Epithelial cell of prostate (primary cell): Measurements from ENCODE around the gene TMEM201.
"Not testable (repeated sequence)": the region's sequence is repeated elsewhere in the genome, so short reads cannot be mapped to it uniquely, and the experiment has no call there.

Experiments used
- DNase-seq: peaks from one replicate; pipeline ENCODE4 v3.0.0-alpha.2; 2011; ENCODE audit warnings: low read depth, low spot score
- H3K27ac ChIP-seq: fragments of 450-650 bp; 2 replicates; pipeline ENCODE4 v1.5.1; 2017; ENCODE audit warnings: mild to moderate bottlenecking

The TMEM201 gene

GRCh38 chr1:9612871-9613624 is 24.3 kb downstream of the TMEM201 start:
- H3K27ac ChIP-seq, result no peak overlapping the region
- DNase-seq, result no peak

DNA sequence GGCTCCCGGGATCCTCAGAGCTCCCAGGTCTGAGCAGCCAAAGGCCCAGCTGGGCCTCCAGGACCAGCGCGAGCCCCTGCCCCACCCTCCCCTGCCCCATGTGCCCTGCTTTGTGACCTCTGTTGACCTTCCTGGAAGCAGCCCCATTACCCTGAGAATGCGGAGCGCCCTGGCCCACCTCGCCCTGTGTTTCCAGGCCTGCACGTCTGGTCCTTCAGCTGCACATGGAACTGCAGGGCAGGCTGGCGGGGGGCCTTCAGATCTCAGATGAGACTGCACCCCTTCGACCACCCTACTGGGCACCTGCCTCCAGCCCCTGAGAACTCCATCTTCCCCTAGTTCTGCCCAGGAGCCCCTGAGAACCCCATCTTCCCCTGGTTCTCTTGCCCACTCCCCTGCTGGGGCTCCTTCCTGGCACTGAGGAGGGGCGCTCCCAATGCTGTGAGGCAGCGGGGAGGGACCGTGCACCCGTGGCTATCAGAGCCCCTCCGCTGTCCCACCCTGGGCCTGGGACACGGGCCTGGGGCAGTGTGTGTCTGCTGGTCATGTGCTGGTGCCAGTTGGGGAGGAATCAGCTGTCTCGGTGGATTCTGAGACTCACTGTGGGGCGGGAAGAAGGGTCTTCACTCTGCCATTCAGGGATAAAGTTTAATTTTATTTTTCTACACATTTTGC is 25.1 kb downstream of the TMEM201 start:
- no peak for DNase-seq

GRCh38 chr1:9615316-9616063 is 26.8 kb downstream of the TMEM201 start:
- no peak overlapping the region for H3K27ac ChIP-seq
- no peak for DNase-seq

More for the DNA sequence above, 25.1 kb downstream of the TMEM201 start:
- no peak overlapping the region for H3K27ac ChIP-seq

DNA sequence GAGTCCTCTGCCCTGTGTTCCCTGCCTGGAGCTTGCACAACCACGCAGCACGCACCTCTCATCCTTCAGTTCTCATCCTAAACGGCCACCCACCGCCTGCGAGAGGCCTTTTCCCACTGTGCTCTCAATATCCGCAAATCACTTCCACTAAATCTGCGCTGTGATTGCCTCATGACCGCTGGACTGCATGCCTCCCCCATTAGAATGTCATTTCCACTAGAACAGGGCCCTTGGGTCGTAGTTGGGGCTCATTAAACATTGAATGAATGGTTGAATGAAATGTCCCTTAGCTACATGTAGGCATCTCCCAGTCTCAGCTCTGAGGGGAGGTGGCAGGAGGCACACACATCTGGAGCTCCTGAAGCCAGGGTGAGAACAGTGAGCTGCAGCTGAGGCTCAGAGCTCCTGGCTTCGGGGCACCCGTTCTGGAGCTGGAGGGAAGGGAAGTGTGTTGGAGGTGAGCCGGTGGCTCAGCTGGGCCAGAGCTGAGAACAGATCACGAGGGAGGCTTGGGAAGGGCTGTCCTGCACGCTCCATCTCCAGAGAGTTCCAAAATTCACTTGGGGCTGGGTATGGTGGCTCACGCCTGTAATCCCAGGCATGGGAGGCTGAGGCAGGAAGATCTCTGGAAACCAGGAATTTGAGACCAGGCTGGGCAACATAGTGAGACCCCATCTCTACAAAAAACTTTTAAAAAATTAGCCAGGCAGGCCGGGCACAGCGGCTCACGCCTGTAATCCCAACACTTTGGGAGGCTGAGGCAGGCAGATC is 30.4 kb downstream of the TMEM201 start:
- DNase-seq, result no peak
- no peak overlapping the region for H3K27ac ChIP-seq

- DNase-seq, result no peak
- no peak overlapping the region for H3K27ac ChIP-seq
Measured at GRCh38 chr1:9621032-9621431, 32.3 kb downstream of the TMEM201 start.

DNA sequence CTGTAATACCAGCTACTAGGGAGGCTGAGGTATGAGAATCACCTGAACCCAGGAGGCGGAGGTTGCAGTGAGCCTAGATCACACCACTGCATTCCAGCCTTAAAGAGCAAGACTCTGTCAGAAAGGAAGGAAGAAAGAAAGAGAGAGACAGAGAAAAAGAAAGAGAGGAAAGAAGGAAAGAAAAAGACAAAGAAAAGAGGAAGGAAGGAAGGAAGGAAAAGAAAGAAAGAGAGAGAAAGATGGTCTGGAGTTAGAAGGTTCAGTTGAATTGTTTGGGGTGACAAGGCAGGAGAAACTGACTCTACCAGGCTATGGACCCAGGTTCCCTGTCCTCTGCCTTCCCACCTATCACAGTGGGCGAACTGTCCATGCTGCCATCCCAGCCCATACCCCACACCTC is 35.4 kb downstream of the TMEM201 start:
- DNase-seq, result no peak
- no peak overlapping the region for H3K27ac ChIP-seq

GRCh38 chr1:9625030-9625429 is 36.3 kb downstream of the TMEM201 start:
- not testable (repeated sequence) for H3K27ac ChIP-seq, DNase-seq

- no peak for DNase-seq
Measured at GRCh38 chr1:9626201-9626608, 37.5 kb downstream of the TMEM201 start.

GRCh38 chr1:9628541-9629444 is 40.1 kb downstream of the TMEM201 start:
- DNase-seq, result no peak
- no peak overlapping the region for H3K27ac ChIP-seq

More at GRCh38 chr1:9626201-9626608, 37.5 kb downstream of the TMEM201 start:
- H3K27ac ChIP-seq, result no peak overlapping the region

- no peak overlapping the region for H3K27ac ChIP-seq
- DNase-seq, result no peak
Measured at GRCh38 chr1:9629445-9630201, 40.9 kb downstream of the TMEM201 start.

DNA sequence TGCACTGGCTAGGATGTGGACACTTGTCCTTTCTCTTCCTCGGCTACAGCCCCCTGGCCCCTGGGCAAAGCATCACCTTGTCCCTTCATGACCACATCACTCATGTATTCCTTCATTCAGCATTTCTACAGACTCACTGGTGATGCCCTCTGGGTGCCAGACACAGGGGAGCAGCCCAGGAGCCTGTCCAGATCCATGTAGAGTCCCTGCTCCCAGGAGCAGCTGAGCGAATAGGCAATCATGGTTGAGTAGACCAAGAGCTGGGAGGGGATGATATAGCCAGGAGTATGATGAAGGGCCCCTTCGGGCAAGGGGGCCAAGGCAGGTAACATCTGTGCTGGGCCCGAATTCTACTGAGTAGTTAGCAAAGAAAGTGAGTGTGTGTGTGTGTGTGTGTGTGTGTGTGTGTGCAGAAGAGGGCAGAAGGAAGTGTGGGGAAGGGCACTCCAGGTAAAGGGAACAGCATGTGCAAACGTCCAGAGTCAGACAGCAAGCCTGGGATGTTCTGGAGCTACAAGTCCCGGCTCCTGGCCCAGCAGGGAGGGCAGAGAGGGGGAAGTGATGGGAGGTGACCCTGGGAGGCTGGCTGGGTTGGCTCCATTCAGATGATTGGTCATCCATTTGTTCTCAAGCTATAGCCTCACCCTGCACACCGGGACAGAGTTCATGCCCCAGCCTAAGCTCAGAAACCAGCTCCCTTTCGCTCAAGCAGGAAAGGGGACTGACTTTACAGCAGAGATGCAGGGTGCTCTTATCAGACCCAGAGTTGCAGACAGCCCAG is 41.8 kb downstream of the TMEM201 start:
- H3K27ac ChIP-seq, result no peak overlapping the region
- no peak for DNase-seq

GRCh38 chr1:9631613-9632012 is 42.9 kb downstream of the TMEM201 start:
- H3K27ac ChIP-seq, result no peak overlapping the region

GRCh38 chr1:9633493-9633892 is 44.8 kb downstream of the TMEM201 start:
- DNase-seq, result no peak

More at GRCh38 chr1:9631613-9632012, 42.9 kb downstream of the TMEM201 start:
- no peak for DNase-seq

GRCh38 chr1:9634582-9634981 is 45.9 kb downstream of the TMEM201 start:
- DNase-seq, result no peak
- no peak overlapping the region for H3K27ac ChIP-seq

More at GRCh38 chr1:9633493-9633892, 44.8 kb downstream of the TMEM201 start:
- no peak overlapping the region for H3K27ac ChIP-seq

DNA sequence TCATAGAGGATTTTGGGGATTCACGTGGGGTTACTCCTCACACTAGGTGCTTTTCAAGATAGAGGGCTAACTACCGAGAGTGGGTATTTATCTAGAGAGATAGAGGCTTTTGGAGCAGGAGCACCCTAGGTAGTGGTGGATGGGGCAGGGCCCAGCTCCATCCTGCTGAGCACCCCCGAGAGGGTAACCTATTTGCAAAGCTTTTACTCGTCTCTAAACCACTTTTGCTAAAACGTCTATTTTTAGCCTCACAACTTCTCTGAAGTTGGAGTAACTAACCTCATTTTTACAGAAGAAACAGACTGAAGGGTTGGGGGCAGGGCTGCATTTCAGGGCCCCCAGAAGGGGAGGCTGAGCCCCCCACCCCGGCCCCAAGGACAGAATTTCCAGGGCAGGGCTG is 50.5 kb downstream of the TMEM201 start:
- no peak overlapping the region for H3K27ac ChIP-seq
- no peak for DNase-seq

DNA sequence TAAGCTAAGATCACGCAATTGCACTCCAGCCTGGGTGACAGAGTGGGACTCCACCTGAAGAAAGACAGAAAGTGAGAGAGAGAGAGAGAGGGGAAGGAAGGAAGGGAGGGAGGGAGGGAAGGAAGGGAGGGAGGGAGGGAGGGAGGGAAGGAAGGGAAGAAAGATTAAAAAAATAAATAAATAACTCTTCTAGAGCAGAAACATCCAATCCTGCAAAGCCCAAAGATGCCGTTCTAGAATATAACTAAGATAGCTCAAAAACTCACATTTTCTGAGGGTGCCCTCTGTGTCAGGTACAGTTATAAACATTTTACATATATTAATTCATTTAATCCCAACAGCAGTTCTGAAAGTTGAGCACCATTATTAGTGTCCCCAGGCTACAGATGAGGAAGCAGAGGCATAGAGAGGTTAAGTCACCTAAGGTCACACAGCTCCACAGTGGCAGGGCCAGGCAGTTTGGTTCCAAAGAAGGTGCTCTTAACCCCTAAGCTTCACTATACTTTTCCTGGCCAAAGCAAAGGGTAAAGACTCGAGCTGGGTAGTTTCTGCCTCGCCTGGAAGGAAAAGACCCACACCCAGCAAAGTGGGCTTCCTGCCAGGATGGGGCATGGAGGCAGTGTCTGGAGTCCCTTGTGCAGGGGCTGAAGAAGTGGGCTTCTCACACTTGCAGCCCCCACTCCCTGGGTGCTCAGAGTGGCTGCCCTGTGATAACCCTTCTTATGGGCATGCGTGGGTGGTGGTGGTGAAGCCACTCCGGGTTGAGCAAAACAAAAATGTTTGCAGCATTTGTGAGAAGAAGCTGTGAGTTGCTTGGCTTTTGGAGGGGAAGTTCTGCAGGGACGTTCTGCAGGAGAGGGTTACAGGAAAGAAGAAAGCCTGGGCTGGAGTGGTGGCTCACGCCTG is 54.9 kb downstream of the TMEM201 start:
- H3K27ac ChIP-seq, result no peak overlapping the region
- no peak for DNase-seq

DNA sequence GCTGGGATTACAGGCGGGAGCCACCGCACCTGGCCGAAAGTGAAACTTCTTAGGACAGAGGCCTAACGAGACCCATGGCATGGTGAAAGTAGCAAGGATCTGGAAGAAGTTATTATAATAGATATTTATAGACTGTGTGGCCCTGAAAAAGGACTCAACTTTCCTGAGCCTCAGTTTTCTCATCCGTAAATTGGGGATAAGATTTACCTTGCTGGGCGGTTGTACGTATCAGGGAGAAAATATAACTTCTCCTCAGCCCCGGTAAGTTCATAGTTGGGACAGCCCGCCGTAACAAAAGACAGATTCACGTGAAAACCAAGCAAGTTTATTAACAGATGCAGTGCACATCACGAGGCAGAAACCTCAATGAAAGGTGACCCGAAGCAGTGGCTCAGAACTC is 57.3 kb downstream of the TMEM201 start:
- H3K27ac ChIP-seq, result no peak overlapping the region
- DNase-seq, result no peak
